GM06990 (cell line): ENCODE measurements around the gene APOBEC3F.

ENCODE experiments used
- DNase-seq: peaks from one replicate; pipeline ENCODE4 v3.0.0-alpha.2; 2011; ENCODE audit not compliant: insufficient read length; ENCODE audit errors: extremely low read depth
- H3K27me3 ChIP-seq: replicated peaks from 2 replicates; pipeline ENCODE4 v1.6.0; 2011; ENCODE audit warnings: low read length; ENCODE audit not compliant: control insufficient read depth, insufficient read depth
- H3K36me3 ChIP-seq: 2 replicates; pipeline ENCODE4 v1.5.1; 2011; ENCODE audit warnings: low read length; ENCODE audit not compliant: control insufficient read depth, insufficient read depth
- H3K4me3 ChIP-seq: replicated peaks from 2 replicates; pipeline ENCODE4 v1.5.1; 2011; ENCODE audit warnings: low read depth, mild to moderate bottlenecking, control low read depth, low read length
- CTCF ChIP-seq: IDR thresholded peaks from 2 replicates; pipeline ENCODE4 v1.5.1; 2011; ENCODE audit warnings: low read length, control low read depth, mild to moderate bottlenecking, inconsistent platforms; ENCODE audit not compliant: insufficient read depth, poor library complexity, severe bottlenecking

Gene APOBEC3F

GRCh38 chr22:39097098-39098020 is 56.7 kb downstream of the APOBEC3F start, which contains the start of gene APOBEC3H:
Gene APOBEC3H (plus strand): TSS chr22:39097244. CDS start chr22:39100279, 3,035 bp downstream.
- Histone ChIP-seq H3K4me3 (peak within 1 kb of the TSS; percentile 63), H3K27me3 (no peaks in the 10 kb centered on the region), H3K36me3 (no peaks in the 10 kb centered on the region)
- peak; percentile 67 for DNase-seq
- no peak for TF ChIP-seq CTCF

GRCh38 chr22:39098026-39098425 is 57.4 kb downstream of the APOBEC3F start:
- peak overlapping the region; percentile 63 for H3K4me3 ChIP-seq
- no peaks in the 10 kb centered on the region for H3K36me3 ChIP-seq
- peak; percentile 62 for DNase-seq
- TF ChIP-seq CTCF, result no peak
- no peaks in the 10 kb centered on the region for H3K27me3 ChIP-seq

- no peak for TF ChIP-seq CTCF
- H3K4me3 ChIP-seq, result no peak overlapping the region
- DNase-seq, result no peak
- no peaks in the 10 kb centered on the region for H3K27me3 ChIP-seq
- H3K36me3 ChIP-seq, result no peaks in the 10 kb centered on the region
Measured at GRCh38 chr22:39098576-39098975, 57.9 kb downstream of the APOBEC3F start.

DNA sequence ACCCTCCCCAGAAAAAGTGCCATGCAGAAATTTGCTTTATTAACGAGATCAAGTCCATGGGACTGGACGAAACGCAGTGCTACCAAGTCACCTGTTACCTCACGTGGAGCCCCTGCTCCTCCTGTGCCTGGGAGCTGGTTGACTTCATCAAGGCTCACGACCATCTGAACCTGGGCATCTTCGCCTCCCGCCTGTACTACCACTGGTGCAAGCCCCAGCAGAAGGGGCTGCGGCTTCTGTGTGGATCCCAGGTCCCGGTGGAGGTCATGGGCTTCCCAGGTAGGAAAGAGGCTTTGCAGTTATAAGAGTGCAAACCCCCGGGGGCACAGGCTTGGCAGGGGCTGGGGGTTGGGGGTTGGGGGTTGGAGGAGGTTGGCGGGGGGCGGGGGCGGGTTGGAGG is 60.6 kb downstream of the APOBEC3F start:
- no peak for DNase-seq
- no peak overlapping the region for H3K4me3 ChIP-seq
- TF ChIP-seq CTCF, result no peak
- H3K27me3 ChIP-seq, result no peaks in the 10 kb centered on the region
- H3K36me3 ChIP-seq, result no peaks in the 10 kb centered on the region

DNA sequence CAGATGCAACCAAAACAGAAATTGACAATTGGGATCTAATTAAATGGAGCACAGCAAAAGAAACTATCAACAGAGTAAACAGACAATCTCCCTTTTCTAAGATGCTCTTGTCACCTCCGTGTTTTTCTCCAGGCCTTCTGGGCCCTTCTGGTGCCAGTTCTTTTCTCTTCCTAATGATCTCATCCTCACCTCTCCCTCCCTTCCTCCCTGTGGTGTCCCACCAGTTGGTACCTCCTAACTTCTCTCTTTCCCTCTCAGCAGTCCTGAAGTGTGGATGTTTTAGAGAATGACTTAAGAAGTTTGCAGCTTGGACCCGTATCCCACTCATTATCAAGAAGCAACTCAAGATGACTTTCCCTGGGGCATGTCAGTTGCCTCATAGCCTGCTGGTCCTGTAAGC is 62.8 kb downstream of the APOBEC3F start:
- Histone ChIP-seq H3K4me3 (no peak overlapping the region), H3K27me3 (no peaks in the 10 kb centered on the region), H3K36me3 (no peaks in the 10 kb centered on the region)
- no peak for TF ChIP-seq CTCF
- DNase-seq, result no peak
